ENCODE data around the gene FRAS1. TPM values are rescaled to one million over a fixed set of nuclear protein-coding genes. Genes with fewer than 3 reads are reported as not detected.

The FRAS1 gene
- total RNA-seq, 1 experiment from 2014 or later = 0.23 TPM

GRCh38 chr4:78558410-78558809 is 501.3 kb downstream of the FRAS1 start:
- intact Hi-C loops (cut with micrococcal nuclease; ENCODE audit: unreplicated experiment) (no loop called here), in situ Hi-C loops (cut with HindIII; ENCODE audit: low pct_unique_long_range_greater_than_20kb, low sequenced_read_pairs) (no loop called here)
- Histone ChIP-seq H3K9me3 (ENCODE audit: control insufficient read depth, insufficient read depth, low read depth, low read length) (no peaks in the 10 kb centered on the region), H3K27ac (ENCODE audit: low read length) (no peak overlapping the region), H3K36me3 (ENCODE audit: control insufficient read depth, insufficient read depth, low read length) (no peaks in the 10 kb centered on the region), H3K4me1 (ENCODE audit: control insufficient read depth, insufficient read depth, low read length) (no peaks in the 10 kb centered on the region), H3K4me3 (ENCODE audit: low read depth in 2 of 2, low read length in 2 of 2) (no peak overlapping the region), H3K27me3 (ENCODE audit: control insufficient read depth, insufficient read depth, low read length) (no peaks in the 10 kb centered on the region; the same call in 1 of the 2 replicates)
- ChIA-PET CTCF (no interaction called here), POLR2A (no interaction called here)
- BruUV-seq (replicated peaks) = no TSS peak
- DNase-seq (ENCODE audit: low read depth, low spot score) = no peak
- ATAC-seq = no peak
- TF ChIP-seq POLR2AphosphoS5 (IDR thresholded peaks at IDR 0.05; ENCODE audit: low read depth, low read length) (no peak), CTCF (IDR thresholded peaks at IDR 0.05) (no peak), TCF7L2 (IDR thresholded peaks at IDR 0.05; ENCODE audit: low read depth, low read length) (no peak), SIN3A (IDR thresholded peaks at IDR 0.05; ENCODE audit: borderline replicate concordance, insufficient read depth, low read depth, low read length) (no peak)
- TF ChIP-seq, protein P1, sequence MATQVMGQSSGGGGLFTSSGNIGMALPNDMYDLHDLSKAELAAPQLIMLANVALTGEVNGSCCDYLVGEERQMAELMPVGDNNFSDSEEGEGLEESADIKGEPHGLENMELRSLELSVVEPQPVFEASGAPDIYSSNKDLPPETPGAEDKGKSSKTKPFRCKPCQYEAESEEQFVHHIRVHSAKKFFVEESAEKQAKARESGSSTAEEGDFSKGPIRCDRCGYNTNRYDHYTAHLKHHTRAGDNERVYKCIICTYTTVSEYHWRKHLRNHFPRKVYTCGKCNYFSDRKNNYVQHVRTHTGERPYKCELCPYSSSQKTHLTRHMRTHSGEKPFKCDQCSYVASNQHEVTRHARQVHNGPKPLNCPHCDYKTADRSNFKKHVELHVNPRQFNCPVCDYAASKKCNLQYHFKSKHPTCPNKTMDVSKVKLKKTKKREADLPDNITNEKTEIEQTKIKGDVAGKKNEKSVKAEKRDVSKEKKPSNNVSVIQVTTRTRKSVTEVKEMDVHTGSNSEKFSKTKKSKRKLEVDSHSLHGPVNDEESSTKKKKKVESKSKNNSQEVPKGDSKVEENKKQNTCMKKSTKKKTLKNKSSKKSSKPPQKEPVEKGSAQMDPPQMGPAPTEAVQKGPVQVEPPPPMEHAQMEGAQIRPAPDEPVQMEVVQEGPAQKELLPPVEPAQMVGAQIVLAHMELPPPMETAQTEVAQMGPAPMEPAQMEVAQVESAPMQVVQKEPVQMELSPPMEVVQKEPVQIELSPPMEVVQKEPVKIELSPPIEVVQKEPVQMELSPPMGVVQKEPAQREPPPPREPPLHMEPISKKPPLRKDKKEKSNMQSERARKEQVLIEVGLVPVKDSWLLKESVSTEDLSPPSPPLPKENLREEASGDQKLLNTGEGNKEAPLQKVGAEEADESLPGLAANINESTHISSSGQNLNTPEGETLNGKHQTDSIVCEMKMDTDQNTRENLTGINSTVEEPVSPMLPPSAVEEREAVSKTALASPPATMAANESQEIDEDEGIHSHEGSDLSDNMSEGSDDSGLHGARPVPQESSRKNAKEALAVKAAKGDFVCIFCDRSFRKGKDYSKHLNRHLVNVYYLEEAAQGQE (IDR thresholded peaks at IDR 0.05; ENCODE audit: insufficient read depth in 1 of 2, low read depth in 2 of 2, low read length in 1 of 2) = no peak

GRCh38 chr4:78560296-78560963 is 503.3 kb downstream of the FRAS1 start:
- Histone ChIP-seq H3K27me3 (ENCODE audit: control insufficient read depth, insufficient read depth, low read length) (no peaks in the 10 kb centered on the region; the same call in 1 of the 2 replicates), H3K4me3 (ENCODE audit: low read depth in 2 of 2, low read length in 2 of 2) (no peak overlapping the region), H3K27ac (ENCODE audit: low read length) (no peak overlapping the region), H3K4me1 (ENCODE audit: control insufficient read depth, insufficient read depth, low read length) (no peaks in the 10 kb centered on the region), H3K9me3 (ENCODE audit: control insufficient read depth, insufficient read depth, low read depth, low read length) (no peaks in the 10 kb centered on the region), H3K36me3 (ENCODE audit: control insufficient read depth, insufficient read depth, low read length) (no peaks in the 10 kb centered on the region)
- BruUV-seq (replicated peaks) = no TSS peak
- POLR2A ChIA-PET = no interaction called here
- ATAC-seq (no peak), DNase-seq (ENCODE audit: low read depth, low spot score) (no peak)
- CTCF ChIA-PET = interaction anchor here (0.6 kb wide), 1 partner anchor 797 kb away, joined by 3 read pairs; no protein-coding TSS in a partner anchor
- intact Hi-C loops (cut with micrococcal nuclease; ENCODE audit: unreplicated experiment) (no loop called here), in situ Hi-C loops (cut with HindIII; ENCODE audit: low pct_unique_long_range_greater_than_20kb, low sequenced_read_pairs) (no loop called here)
- TF ChIP-seq CTCF (IDR thresholded peaks at IDR 0.05) = no peak
- TF ChIP-seq, protein P1 (IDR thresholded peaks at IDR 0.05; ENCODE audit: insufficient read depth in 1 of 2, low read depth in 2 of 2, low read length in 1 of 2) = no peak
- TF ChIP-seq TCF7L2 (IDR thresholded peaks at IDR 0.05; ENCODE audit: low read depth, low read length) = no peak
- no peak for TF ChIP-seq SIN3A (IDR thresholded peaks at IDR 0.05; ENCODE audit: borderline replicate concordance, insufficient read depth, low read depth, low read length)
- no peak for TF ChIP-seq POLR2AphosphoS5 (IDR thresholded peaks at IDR 0.05; ENCODE audit: low read depth, low read length)

All from Panc1 (cell line).